Neuronal stem cell (in vitro differentiated cells): ENCODE measurements around the gene KDM4C.
"Not testable (repeated sequence)": the region's sequence is repeated elsewhere in the genome, so short reads cannot be mapped to it uniquely, and the experiment has no call there.

Experiments used
- DNase-seq: peaks from one replicate; pipeline ENCODE4 v3.0.0-alpha.2; 2013; ENCODE audit warnings: low spot score
- H2AFZ ChIP-seq: one replicate; pipeline ENCODE4 v1.6.1; 2013; ENCODE audit warnings: mild to moderate bottlenecking, low read length, inconsistent platforms
- H2AK5ac ChIP-seq: 2 replicates; pipeline ENCODE4 v1.6.1; 2013; ENCODE audit warnings: low read depth, mild to moderate bottlenecking, inconsistent platforms, low read length, moderate library complexity, mixed read lengths
- H2BK120ac ChIP-seq: 2 replicates; pipeline ENCODE4 v1.6.1; 2013; ENCODE audit warnings: low read depth, mild to moderate bottlenecking, inconsistent platforms, low read length, moderate library complexity, mixed read lengths
- H2BK12ac ChIP-seq: one replicate; pipeline ENCODE4 v1.6.1; 2013; ENCODE audit warnings: low read length, inconsistent platforms
- H2BK15ac ChIP-seq: 2 replicates; pipeline ENCODE4 v1.6.1; 2013; ENCODE audit warnings: mild to moderate bottlenecking, low read length, inconsistent platforms, mixed read lengths
- H2BK5ac ChIP-seq: one replicate; pipeline ENCODE4 v1.6.1; 2013; ENCODE audit warnings: inconsistent platforms, mild to moderate bottlenecking, low read length, moderate library complexity
- H3K14ac ChIP-seq: one replicate; pipeline ENCODE4 v1.6.1; 2013; ENCODE audit warnings: low read length, inconsistent platforms
- H3K18ac ChIP-seq: 2 replicates; pipeline ENCODE4 v1.6.1; 2013; ENCODE audit warnings: low read length, inconsistent platforms
- H3K23ac ChIP-seq: 2 replicates; pipeline ENCODE4 v1.6.1; 2013; ENCODE audit warnings: low read depth, mild to moderate bottlenecking, mixed read lengths, low read length, inconsistent platforms; ENCODE audit not compliant: poor library complexity
- H3K27ac ChIP-seq: replicated peaks from 3 replicates; pipeline ENCODE4 v1.5.1; 2013; ENCODE audit warnings: low read length, inconsistent platforms
- H3K27me3 ChIP-seq, 3 experiments: 2 replicates each; pipeline ENCODE4 v1.6.1; 2013; ENCODE audit warnings: low read length in 3 of 3, mild to moderate bottlenecking in 2 of 3, inconsistent platforms in 1 of 3, low read depth in 1 of 3, mixed read lengths in 1 of 3, moderate library complexity in 1 of 3; ENCODE audit not compliant: control insufficient read depth in 3 of 3, insufficient read depth in 3 of 3
- H3K36me3 ChIP-seq, 2 donors: replicated peaks in 1 of 2; 2 replicates each; pipeline ENCODE4 v1.6.1; 2013; ENCODE audit warnings: low read length in 2 of 2; ENCODE audit not compliant: control insufficient read depth in 2 of 2, insufficient read depth in 2 of 2
- H3K4ac ChIP-seq: 2 replicates; pipeline ENCODE4 v1.6.1; 2013; ENCODE audit warnings: inconsistent platforms, mild to moderate bottlenecking, low read length, moderate library complexity
- H3K4me1 ChIP-seq, 2 donors: 1 replicate in 1 of 2; 2 replicates in 1 of 2; pipeline ENCODE4 v1.6.1; 2013; ENCODE audit warnings: low read length in 2 of 2, low read depth in 1 of 2; ENCODE audit not compliant: control insufficient read depth in 2 of 2, insufficient read depth in 1 of 2
- H3K4me2 ChIP-seq: one replicate; pipeline ENCODE4 v1.6.1; 2013; ENCODE audit warnings: mild to moderate bottlenecking, low read length, inconsistent platforms; ENCODE audit not compliant: insufficient read depth, poor library complexity, severe bottlenecking
- H3K4me3 ChIP-seq, 2 donors: 2 replicates each; pipeline ENCODE4 v1.5.1; 2013; ENCODE audit warnings: low read length in 2 of 2, mild to moderate bottlenecking in 2 of 2, inconsistent platforms in 1 of 2, moderate library complexity in 1 of 2
- H3K79me1 ChIP-seq: one replicate; pipeline ENCODE4 v1.6.1; 2013; ENCODE audit warnings: low read depth, mild to moderate bottlenecking, inconsistent platforms, low read length, moderate library complexity
- H3K9ac ChIP-seq: one replicate; pipeline ENCODE4 v1.6.1; 2013; ENCODE audit warnings: mild to moderate bottlenecking, low read depth, low read length, inconsistent platforms; ENCODE audit not compliant: poor library complexity
- H3K9me3 ChIP-seq, 2 donors: replicated peaks in 1 of 2; 2 replicates each; pipeline versions ENCODE3 to v1.6.1; 2013; ENCODE audit warnings: low read length in 2 of 2, mild to moderate bottlenecking in 2 of 2, inconsistent platforms in 1 of 2, low read depth in 1 of 2, mixed read lengths in 1 of 2, moderate library complexity in 1 of 2; ENCODE audit not compliant: control insufficient read depth in 2 of 2, insufficient read depth in 1 of 2
- H4K8ac ChIP-seq: one replicate; pipeline ENCODE4 v1.6.1; 2013; ENCODE audit warnings: low read depth, mild to moderate bottlenecking, inconsistent platforms, low read length, moderate library complexity
- H4K91ac ChIP-seq: one replicate; pipeline ENCODE4 v1.6.1; 2013; ENCODE audit warnings: low read length, low read depth, mild to moderate bottlenecking, inconsistent platforms; ENCODE audit not compliant: poor library complexity
- WGBS, 2 donors: extraction: QIAGEN DNeasy Blood & Tissue Kit; methylation state at CpG; one replicate each; pipeline ENCODE4 v1.1.7; 2013; ENCODE audit warnings: missing lambda C conversion rate in 2 of 2, mixed read lengths in 1 of 2; ENCODE audit not compliant: insufficient read length in 2 of 2, insufficient replicate concordance in 1 of 2; ENCODE audit errors: extremely low coverage in 2 of 2; 5-methylcytosine and 5-hydroxymethylcytosine counted together

The KDM4C gene

GRCh38 chr9:6787793-6788161, 30.0 kb downstream of the KDM4C start:
- no peak for DNase-seq
- Histone ChIP-seq H3K14ac (no peak overlapping the region), H2BK120ac (no peak overlapping the region), H3K36me3 (no peaks in the 10 kb centered on the region), H3K9me3 (no peaks in the 10 kb centered on the region), H3K4me1 (peaks cover 2 to 12% of the 10 kb centered on the region in 2 donors), H2AFZ (no peak overlapping the region), H3K79me1 (peaks cover 2% of the 10 kb centered on the region), H3K9ac (no peak overlapping the region), H2BK5ac (no peak overlapping the region), H3K4me3 (no peak overlapping the region), H4K8ac (no peak overlapping the region), H3K4me2 (no peak overlapping the region), H4K91ac (no peak overlapping the region), H3K27ac (no peak overlapping the region), H2BK15ac (no peak overlapping the region), H3K4ac (no peak overlapping the region), H3K23ac (no peak overlapping the region), H3K27me3 (no peaks in the 10 kb centered on the region), H2BK12ac (no peak overlapping the region), H3K18ac (no peak overlapping the region), H2AK5ac (no peak overlapping the region)
- no CpG with 5 or more reads among the region's 3 CpGs for WGBS, 2 donors

- H3K36me3 ChIP-seq, result no peaks in the 10 kb centered on the region
- H4K8ac ChIP-seq, result no peak overlapping the region
- no peaks in the 10 kb centered on the region for H3K27me3 ChIP-seq
- no peak overlapping the region for H3K27ac ChIP-seq
- no CpG with 5 or more reads among the region's 8 CpGs for WGBS, 2 donors
- H2BK12ac ChIP-seq, result no peak overlapping the region
- H2BK120ac ChIP-seq, result no peak overlapping the region
- no peaks in the 10 kb centered on the region for H3K9me3 ChIP-seq
- no peak overlapping the region for H4K91ac ChIP-seq
- no peak overlapping the region for H3K4ac ChIP-seq
- peaks cover 2 to 10% of the 10 kb centered on the region in 2 donors for H3K4me1 ChIP-seq
- H2AK5ac ChIP-seq, result no peak overlapping the region
- no peak overlapping the region for H3K4me3 ChIP-seq
- no peak overlapping the region for H2BK5ac ChIP-seq
- no peak overlapping the region for H2AFZ ChIP-seq
- DNase-seq, result no peak
- H3K18ac ChIP-seq, result no peak overlapping the region
- H3K79me1 ChIP-seq, result peaks cover 2% of the 10 kb centered on the region
- no peak overlapping the region for H3K14ac ChIP-seq
- no peak overlapping the region for H2BK15ac ChIP-seq
- H3K23ac ChIP-seq, result no peak overlapping the region
- H3K9ac ChIP-seq, result no peak overlapping the region
- no peak overlapping the region for H3K4me2 ChIP-seq
Measured at GRCh38 chr9:6788162-6789016, 30.6 kb downstream of the KDM4C start.

GRCh38 chr9:6789017-6789338, 31.2 kb downstream of the KDM4C start:
- H3K27ac ChIP-seq, H3K9ac ChIP-seq, H2BK120ac ChIP-seq, H2BK15ac ChIP-seq, H2AFZ ChIP-seq, H3K27me3 ChIP-seq, H3K23ac ChIP-seq, H2AK5ac ChIP-seq, DNase-seq, H3K4ac ChIP-seq, H3K4me2 ChIP-seq, H3K9me3 ChIP-seq, H3K14ac ChIP-seq, H2BK12ac ChIP-seq, H3K79me1 ChIP-seq, H4K8ac ChIP-seq, H4K91ac ChIP-seq, H2BK5ac ChIP-seq, H3K36me3 ChIP-seq, H3K18ac ChIP-seq, H3K4me3 ChIP-seq: not testable (repeated sequence)
- no CpG with 5 or more reads among the region's 9 CpGs for WGBS, 2 donors
- peaks cover 2 to 10% of the 10 kb centered on the region in 2 donors for H3K4me1 ChIP-seq

- H3K18ac ChIP-seq, result no peak overlapping the region
- H3K36me3 ChIP-seq, result no peaks in the 10 kb centered on the region
- DNase-seq, result no peak
- no peak overlapping the region for H3K4me3 ChIP-seq
- no peak overlapping the region for H2BK5ac ChIP-seq
- H2BK120ac ChIP-seq, result no peak overlapping the region
- no peak overlapping the region for H2BK12ac ChIP-seq
- H3K79me1 ChIP-seq, result peaks cover 2% of the 10 kb centered on the region
- H3K27me3 ChIP-seq, result no peaks in the 10 kb centered on the region
- H3K23ac ChIP-seq, result no peak overlapping the region
- no peak overlapping the region for H3K4me2 ChIP-seq
- no peak overlapping the region for H4K8ac ChIP-seq
- no peak overlapping the region for H3K27ac ChIP-seq
- H3K9ac ChIP-seq, result no peak overlapping the region
- no CpG with 5 or more reads among the region's 5 CpGs for WGBS, 2 donors
- no peak overlapping the region for H4K91ac ChIP-seq
- no peak overlapping the region for H3K4ac ChIP-seq
- H2AK5ac ChIP-seq, result no peak overlapping the region
- no peak overlapping the region for H2AFZ ChIP-seq
- no peaks in the 10 kb centered on the region for H3K9me3 ChIP-seq
- H3K4me1 ChIP-seq, result peaks cover 2 to 7% of the 10 kb centered on the region in 2 donors
- no peak overlapping the region for H3K14ac ChIP-seq
- H2BK15ac ChIP-seq, result no peak overlapping the region
Measured at GRCh38 chr9:6790866-6791265, 33.1 kb downstream of the KDM4C start.
